SU-DHL-6 (cell line): Measurements from ENCODE around the gene SORBS2.
"Not testable (repeated sequence)": the region's sequence is repeated elsewhere in the genome, so short reads cannot be mapped to it uniquely, and the experiment has no call there.

Source experiments
- CTCF ChIP-seq: fragments of 200-600 bp; sonication (generic); IDR thresholded peaks from one replicate; pipeline ENCODE4 v1.5.1; 2017; ENCODE audit warnings: antibody characterized with exemption, mild to moderate bottlenecking, low read length, moderate library complexity; ENCODE audit not compliant: insufficient read depth, poor library complexity, severe bottlenecking
- EZH2phosphoT487 ChIP-seq: fragments of 200-600 bp; sonication (generic), shearing (Covaris generic); conservative IDR thresholded peaks from 2 replicates; pipeline ENCODE4 v1.6.1; 2018; ENCODE audit warnings: mild to moderate bottlenecking, antibody characterized with exemption, low read length, moderate library complexity, mixed read lengths

- TF ChIP-seq CTCF, EZH2phosphoT487: not testable (repeated sequence)
Measured at GRCh38 chr4:185857561-185857960, 45.6 kb upstream of the SORBS2 start.
